Stimulated activated memory B cell treated with anti-CD40 and anti-IgM and Interleukin-4, amounts not matched to agents 10 μg/mL and 1 μg/mL and 100 μg/mL, for 72 hours (primary cell): Measurements from ENCODE around the gene NRXN3.

Experiments
- ATAC-seq: fragments of 150-1000 bp; cut with Tn5 transposase; 2 replicates; pipeline ENCODE4 v1.10.0; 2021
- H3K27ac Mint-ChIP-seq: one replicate; pipeline ENCODE4 v1.8.0; 2022; ENCODE audit warnings: mild to moderate bottlenecking, mixed read lengths
- H3K27me3 Mint-ChIP-seq: one replicate; pipeline ENCODE4 v1.8.0; 2022; ENCODE audit warnings: mixed read lengths
- H3K36me3 Mint-ChIP-seq: one replicate; pipeline ENCODE4 v1.8.0; 2022; ENCODE audit warnings: mixed read lengths
- H3K4me1 Mint-ChIP-seq: one replicate; pipeline ENCODE4 v1.8.0; 2022; ENCODE audit warnings: mixed read lengths
- H3K4me3 Mint-ChIP-seq: one replicate; pipeline ENCODE4 v1.8.0; 2022; ENCODE audit warnings: mild to moderate bottlenecking, moderate library complexity, mixed read lengths
- H3K9me3 Mint-ChIP-seq: one replicate; pipeline ENCODE4 v1.8.0; 2022; ENCODE audit warnings: mixed read lengths

The NRXN3 gene

GRCh38 chr14:78248501-78249090 is 78.4 kb downstream of the NRXN3 start:
- H3K27ac Mint-ChIP-seq, result no peak overlapping the region
- H3K27me3 Mint-ChIP-seq, result no peaks in the 10 kb centered on the region
- H3K4me3 Mint-ChIP-seq, result no peak overlapping the region
- H3K9me3 Mint-ChIP-seq, result no peaks in the 10 kb centered on the region
- no peak for ATAC-seq
- H3K36me3 Mint-ChIP-seq, result no peaks in the 10 kb centered on the region
- H3K4me1 Mint-ChIP-seq, result no peaks in the 10 kb centered on the region

- H3K27me3 Mint-ChIP-seq, result no peaks in the 10 kb centered on the region
- no peak overlapping the region for H3K4me3 Mint-ChIP-seq
Observed at GRCh38 chr14:78251308-78251707, 81.1 kb downstream of the NRXN3 start.

GRCh38 chr14:78253986-78254385 is 83.8 kb downstream of the NRXN3 start:
- Mint-ChIP-seq H3K4me3 (no peak overlapping the region), H3K27me3 (no peaks in the 10 kb centered on the region), H3K36me3 (no peaks in the 10 kb centered on the region), H3K4me1 (no peaks in the 10 kb centered on the region), H3K27ac (no peak overlapping the region), H3K9me3 (peaks cover 10% of the 10 kb centered on the region)
- ATAC-seq, result no peak

More at GRCh38 chr14:78251308-78251707, 81.1 kb downstream of the NRXN3 start:
- ATAC-seq, result no peak
- Mint-ChIP-seq H3K27ac (no peak overlapping the region), H3K9me3 (no peaks in the 10 kb centered on the region), H3K36me3 (no peaks in the 10 kb centered on the region), H3K4me1 (no peaks in the 10 kb centered on the region)

GRCh38 chr14:78254911-78255461 is 84.8 kb downstream of the NRXN3 start:
- no peaks in the 10 kb centered on the region for H3K4me1 Mint-ChIP-seq
- H3K4me3 Mint-ChIP-seq, result no peak overlapping the region
- no peak for ATAC-seq
- no peak overlapping the region for H3K27ac Mint-ChIP-seq
- peaks cover 10% of the 10 kb centered on the region for H3K9me3 Mint-ChIP-seq
- no peaks in the 10 kb centered on the region for H3K36me3 Mint-ChIP-seq
- H3K27me3 Mint-ChIP-seq, result no peaks in the 10 kb centered on the region

GRCh38 chr14:78259831-78260230 is 89.7 kb downstream of the NRXN3 start:
- peaks cover 10% of the 10 kb centered on the region for H3K9me3 Mint-ChIP-seq
- H3K27me3 Mint-ChIP-seq, result no peaks in the 10 kb centered on the region
- no peaks in the 10 kb centered on the region for H3K36me3 Mint-ChIP-seq
- H3K4me1 Mint-ChIP-seq, result no peaks in the 10 kb centered on the region
- H3K4me3 Mint-ChIP-seq, result no peak overlapping the region
- no peak for ATAC-seq
- H3K27ac Mint-ChIP-seq, result no peak overlapping the region

GRCh38 chr14:78278464-78279250 is 108.5 kb downstream of the NRXN3 start:
- Mint-ChIP-seq H3K36me3 (no peaks in the 10 kb centered on the region), H3K27ac (no peak overlapping the region), H3K27me3 (peaks cover 11% of the 10 kb centered on the region), H3K4me1 (no peaks in the 10 kb centered on the region), H3K4me3 (no peak overlapping the region), H3K9me3 (peaks cover 3% of the 10 kb centered on the region)
- no peak for ATAC-seq

GRCh38 chr14:78282437-78282836 is 112.3 kb downstream of the NRXN3 start:
- H3K4me3 Mint-ChIP-seq, result no peak overlapping the region
- no peaks in the 10 kb centered on the region for H3K27me3 Mint-ChIP-seq
- no peak for ATAC-seq
- no peak overlapping the region for H3K27ac Mint-ChIP-seq
- no peaks in the 10 kb centered on the region for H3K36me3 Mint-ChIP-seq
- peaks cover 6% of the 10 kb centered on the region for H3K9me3 Mint-ChIP-seq
- no peaks in the 10 kb centered on the region for H3K4me1 Mint-ChIP-seq

GRCh38 chr14:78286210-78286609 is 116.0 kb downstream of the NRXN3 start:
- Mint-ChIP-seq H3K27ac (no peak overlapping the region), H3K4me3 (no peak overlapping the region), H3K27me3 (no peaks in the 10 kb centered on the region), H3K36me3 (no peaks in the 10 kb centered on the region), H3K9me3 (peaks cover 6% of the 10 kb centered on the region), H3K4me1 (no peaks in the 10 kb centered on the region)
- ATAC-seq, result no peak

- no peaks in the 10 kb centered on the region for H3K4me1 Mint-ChIP-seq
- H3K27me3 Mint-ChIP-seq, result peaks cover 20% of the 10 kb centered on the region
Observed at GRCh38 chr14:78292003-78292402, 121.8 kb downstream of the NRXN3 start.

GRCh38 chr14:78297858-78298257 is 127.7 kb downstream of the NRXN3 start:
- Mint-ChIP-seq H3K27ac (no peak overlapping the region), H3K4me3 (no peak overlapping the region), H3K4me1 (no peaks in the 10 kb centered on the region), H3K36me3 (no peaks in the 10 kb centered on the region), H3K27me3 (peaks cover 42% of the 10 kb centered on the region), H3K9me3 (peaks cover 5% of the 10 kb centered on the region)
- ATAC-seq, result no peak

More at GRCh38 chr14:78292003-78292402, 121.8 kb downstream of the NRXN3 start:
- H3K36me3 Mint-ChIP-seq, result no peaks in the 10 kb centered on the region
- H3K4me3 Mint-ChIP-seq, result no peak overlapping the region
- ATAC-seq, result no peak
- no peak overlapping the region for H3K27ac Mint-ChIP-seq
- no peaks in the 10 kb centered on the region for H3K9me3 Mint-ChIP-seq

- Mint-ChIP-seq H3K4me3 (no peak overlapping the region), H3K27ac (no peak overlapping the region), H3K36me3 (no peaks in the 10 kb centered on the region), H3K27me3 (peaks cover 46% of the 10 kb centered on the region), H3K4me1 (no peaks in the 10 kb centered on the region), H3K9me3 (peaks cover 5% of the 10 kb centered on the region)
- no peak for ATAC-seq
Observed at GRCh38 chr14:78298298-78298697, 128.1 kb downstream of the NRXN3 start.

- Mint-ChIP-seq H3K27me3 (peaks cover 31% of the 10 kb centered on the region), H3K27ac (no peak overlapping the region), H3K4me3 (no peak overlapping the region)
Observed at GRCh38 chr14:78302841-78303240, 132.7 kb downstream of the NRXN3 start.

GRCh38 chr14:78307671-78308070 is 137.5 kb downstream of the NRXN3 start:
- Mint-ChIP-seq H3K4me1 (no peaks in the 10 kb centered on the region), H3K27ac (no peak overlapping the region), H3K36me3 (no peaks in the 10 kb centered on the region), H3K27me3 (peaks cover 13% of the 10 kb centered on the region), H3K9me3 (peaks cover 3% of the 10 kb centered on the region), H3K4me3 (no peak overlapping the region)
- ATAC-seq, result no peak

More at GRCh38 chr14:78302841-78303240, 132.7 kb downstream of the NRXN3 start:
- no peaks in the 10 kb centered on the region for H3K4me1 Mint-ChIP-seq
- no peaks in the 10 kb centered on the region for H3K36me3 Mint-ChIP-seq
- ATAC-seq, result no peak
- H3K9me3 Mint-ChIP-seq, result peaks cover 5% of the 10 kb centered on the region

GRCh38 chr14:78308079-78308478 is 137.9 kb downstream of the NRXN3 start:
- no peak overlapping the region for H3K27ac Mint-ChIP-seq
- ATAC-seq, result no peak
- peaks cover 9% of the 10 kb centered on the region for H3K27me3 Mint-ChIP-seq
- no peaks in the 10 kb centered on the region for H3K9me3 Mint-ChIP-seq
- H3K4me1 Mint-ChIP-seq, result no peaks in the 10 kb centered on the region
- H3K4me3 Mint-ChIP-seq, result no peak overlapping the region
- no peaks in the 10 kb centered on the region for H3K36me3 Mint-ChIP-seq

- H3K27ac Mint-ChIP-seq, result no peak overlapping the region
- H3K27me3 Mint-ChIP-seq, result no peaks in the 10 kb centered on the region
- H3K4me1 Mint-ChIP-seq, result no peaks in the 10 kb centered on the region
- no peak overlapping the region for H3K4me3 Mint-ChIP-seq
- ATAC-seq, result no peak
- H3K9me3 Mint-ChIP-seq, result no peaks in the 10 kb centered on the region
- H3K36me3 Mint-ChIP-seq, result no peaks in the 10 kb centered on the region
Observed at GRCh38 chr14:78310272-78310671, 140.1 kb downstream of the NRXN3 start.

GRCh38 chr14:78313499-78313898 is 143.3 kb downstream of the NRXN3 start:
- Mint-ChIP-seq H3K4me3 (no peak overlapping the region), H3K9me3 (no peaks in the 10 kb centered on the region), H3K27ac (no peak overlapping the region), H3K36me3 (no peaks in the 10 kb centered on the region), H3K4me1 (no peaks in the 10 kb centered on the region), H3K27me3 (peaks cover 9% of the 10 kb centered on the region)
- ATAC-seq, result no peak
